Esophagus (tissue), 2 donors: ENCODE results near the gene ALDOC. TPM values are rescaled to one million over a fixed set of nuclear protein-coding genes. Genes with fewer than 3 reads are reported as not detected.

Source experiments
- H3K27ac ChIP-seq, 2 donors: one replicate each; pipeline ENCODE4 v1.5.1; 2013; ENCODE audit warnings: low read depth in 2 of 2, mild to moderate bottlenecking in 2 of 2, inconsistent platforms in 1 of 2, low read length in 1 of 2, moderate library complexity in 1 of 2
- H3K27me3 ChIP-seq, 2 donors: one replicate each; pipeline ENCODE4 v1.6.1; 2013; ENCODE audit warnings: low read length in 2 of 2, control low read depth in 1 of 2, mild to moderate bottlenecking in 1 of 2; ENCODE audit not compliant: insufficient read depth in 2 of 2, control insufficient read depth in 1 of 2
- H3K36me3 ChIP-seq, 2 donors: one replicate each; pipeline ENCODE4 v1.6.1; 2013; ENCODE audit warnings: low read length in 1 of 2; ENCODE audit not compliant: control insufficient read depth in 2 of 2, insufficient read depth in 2 of 2
- H3K4me1 ChIP-seq, 2 donors: one replicate each; pipeline ENCODE4 v1.6.1; 2013; ENCODE audit warnings: low read length in 1 of 2; ENCODE audit not compliant: control insufficient read depth in 2 of 2, insufficient read depth in 2 of 2
- H3K4me3 ChIP-seq, 2 donors: one replicate each; pipeline ENCODE4 v1.5.1; 2013; ENCODE audit warnings: low read length in 2 of 2, mild to moderate bottlenecking in 2 of 2, low read depth in 1 of 2, moderate library complexity in 1 of 2
- H3K9me3 ChIP-seq, 2 donors: one replicate each; pipeline ENCODE4 v1.6.1; 2013; ENCODE audit warnings: mild to moderate bottlenecking in 2 of 2, low read depth in 1 of 2, low read length in 1 of 2, moderate library complexity in 1 of 2; ENCODE audit not compliant: control insufficient read depth in 2 of 2, insufficient read depth in 1 of 2
- WGBS, 2 donors: extraction: QIAGEN DNeasy Blood & Tissue Kit; methylation state at CpG; one replicate each; pipeline ENCODE4 v1.1.7; 2013; 5-methylcytosine and 5-hydroxymethylcytosine counted together
- polyA plus RNA-seq, 2 donors: library from polyadenylated mRNA; stranded (reverse); fragments of 200-250 nt; gene quantifications; one replicate each; pipeline ENCODE4 v1.2.3, GENCODE V29; 2013
- donor health status: healthy with polysubstance abuse.
- donor health status: Bipolar disorder and iron deficiency.

The ALDOC gene
- polyA plus RNA-seq, 2 donors: 21.3 to 24.0 TPM

GRCh38 chr17:28574526-28574925, 2.2 kb downstream of the ALDOC start:
- H3K9me3 ChIP-seq: no peaks in the 10 kb centered on the region
- peaks cover 2 to 4% of the 10 kb centered on the region in 2 donors for H3K4me1 ChIP-seq
- peaks cover 0 to 3% of the 10 kb centered on the region in 2 donors for H3K36me3 ChIP-seq
- no peak overlapping the region for H3K27ac ChIP-seq
- WGBS, 2 donors: 90 to 91% methylated on average over 7 of the region's 7 CpGs
- H3K4me3 ChIP-seq: no peak overlapping the region
- no peaks in the 10 kb centered on the region for H3K27me3 ChIP-seq

- no peaks in the 10 kb centered on the region for H3K9me3 ChIP-seq
- peaks cover 0 to 3% of the 10 kb centered on the region in 2 donors for H3K36me3 ChIP-seq
- H3K4me1 ChIP-seq: peaks cover 2 to 4% of the 10 kb centered on the region in 2 donors
- no peaks in the 10 kb centered on the region for H3K27me3 ChIP-seq
- H3K27ac ChIP-seq: no peak overlapping the region
- WGBS, 2 donors: 95 to 98% methylated on average over 6 of the region's 6 CpGs
- H3K4me3 ChIP-seq: no peak overlapping the region
Observed at GRCh38 chr17:28573966-28574480, 2.7 kb downstream of the ALDOC start.

- Histone ChIP-seq H3K36me3 (peaks cover 0 to 3% of the 10 kb centered on the region in 2 donors), H3K27ac (no peak overlapping the region), H3K4me1 (peaks cover 2 to 4% of the 10 kb centered on the region in 2 donors), H3K4me3 (no peak overlapping the region), H3K27me3 (no peaks in the 10 kb centered on the region), H3K9me3 (no peaks in the 10 kb centered on the region)
- WGBS, 2 donors: 93 to 94% methylated on average over 9 of the region's 9 CpGs
Observed at GRCh38 chr17:28573521-28573920, 3.2 kb downstream of the ALDOC start.

- H3K27me3 ChIP-seq: no peaks in the 10 kb centered on the region
- peaks cover 0 to 3% of the 10 kb centered on the region in 2 donors for H3K36me3 ChIP-seq
- H3K27ac ChIP-seq: no peak overlapping the region
- H3K9me3 ChIP-seq: no peaks in the 10 kb centered on the region
- H3K4me3 ChIP-seq: no peak overlapping the region
- peaks cover 2 to 4% of the 10 kb centered on the region in 2 donors for H3K4me1 ChIP-seq
Observed at GRCh38 chr17:28573040-28573380, 3.7 kb downstream of the ALDOC start.

GRCh38 chr17:28572259-28573039, 4.2 kb downstream of the ALDOC start:
- Histone ChIP-seq H3K4me1 (peaks cover 2 to 4% of the 10 kb centered on the region in 2 donors), H3K27ac (no peak overlapping the region), H3K27me3 (no peaks in the 10 kb centered on the region), H3K36me3 (peaks cover 0 to 3% of the 10 kb centered on the region in 2 donors), H3K9me3 (no peaks in the 10 kb centered on the region), H3K4me3 (no peak overlapping the region)
- WGBS, 2 donors: 66 to 70% methylated on average over 5 of the region's 5 CpGs

DNA sequence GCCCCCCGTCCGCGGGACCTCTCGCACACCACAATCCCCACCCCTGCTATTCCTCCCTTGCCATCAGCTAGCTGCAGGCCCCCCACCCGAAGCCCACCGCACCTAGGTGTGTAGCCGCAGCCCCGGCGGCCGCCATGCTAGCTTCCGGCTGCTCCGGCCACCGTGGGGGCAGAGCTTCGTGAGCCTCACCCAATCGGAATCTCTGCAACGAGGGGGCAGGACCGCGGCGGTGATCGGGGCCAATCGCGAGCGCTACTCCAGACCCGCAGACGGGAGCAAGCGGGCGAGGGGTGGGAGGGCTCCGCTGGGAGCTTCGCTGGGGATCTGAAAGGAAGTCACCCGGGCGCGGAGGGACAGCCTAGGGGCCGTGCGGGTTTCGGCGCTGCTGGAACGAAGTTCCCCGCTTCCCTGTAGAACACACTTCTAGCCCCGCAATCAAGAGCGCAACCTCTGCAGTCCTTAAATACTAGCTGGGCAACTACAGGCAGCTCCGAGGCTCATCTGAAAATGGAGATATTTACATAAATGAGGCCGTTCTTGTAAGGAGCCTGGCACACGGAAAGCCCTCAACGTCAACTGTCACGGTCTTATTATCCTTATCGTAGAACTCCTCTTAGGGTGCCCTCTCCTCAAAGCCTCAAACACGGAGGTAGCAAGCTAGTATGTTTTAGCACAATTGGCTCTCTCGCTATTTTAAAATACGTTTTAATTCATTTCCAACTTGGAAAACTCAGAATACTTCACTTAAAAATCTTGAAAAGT, 5.2 kb downstream of the ALDOC start, which contains the start of gene PIGS:
TSS of gene PIGS (minus strand) at position 164 of the 762 bp plus-strand sequence. CDS start at position 136, 28 bp downstream.
- whole genome bisulfite sequencing, 2 donors: 1% methylated on average over 38 to 49 of the region's 49 CpGs
- H3K4me1 ChIP-seq: peaks cover 0 to 2% of the 10 kb centered on the region in 2 donors

DNA sequence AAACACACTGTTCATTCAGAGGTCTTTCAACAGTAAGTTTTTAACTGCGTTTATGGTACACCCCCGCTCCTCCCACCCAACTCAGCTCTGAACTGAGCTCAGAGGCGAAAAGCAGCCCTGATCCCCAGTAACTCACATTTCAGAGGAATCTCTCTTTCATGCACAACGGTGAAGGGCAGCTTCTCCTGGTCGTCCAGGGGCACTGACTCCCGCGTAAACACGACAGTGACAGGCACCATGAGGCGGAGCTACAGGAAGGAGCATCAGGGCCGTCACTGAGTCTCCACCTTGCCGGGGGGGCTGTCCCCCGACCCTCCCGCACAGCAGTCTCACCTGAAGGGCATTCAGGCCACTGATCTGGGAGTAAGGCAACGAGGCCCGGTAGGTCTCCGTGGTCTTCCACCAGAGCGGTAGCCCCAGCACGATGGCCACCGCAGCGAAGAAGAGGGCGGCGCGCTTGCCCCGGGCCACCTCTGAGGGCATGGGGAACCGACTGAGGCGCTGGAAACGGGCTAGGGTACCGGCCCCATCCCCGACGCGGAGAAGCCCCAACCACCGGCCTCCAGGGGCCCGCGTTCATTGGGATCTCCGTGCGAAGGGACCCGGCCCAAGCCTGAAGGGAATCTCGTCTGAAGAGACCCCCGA, 5.9 kb downstream of the ALDOC start:
- peaks cover 0 to 2% of the 10 kb centered on the region in 2 donors for H3K4me1 ChIP-seq
- no peaks in the 10 kb centered on the region for H3K27me3 ChIP-seq
- H3K36me3 ChIP-seq: peaks cover 0 to 6% of the 10 kb centered on the region in 2 donors
- H3K9me3 ChIP-seq: no peaks in the 10 kb centered on the region
- WGBS, 2 donors: 0 to 1% methylated on average over 39 of the region's 39 CpGs
- peak overlapping the region; percentile 74 to 81 for H3K27ac ChIP-seq
- peak overlapping the region; percentile 91 to 97 for H3K4me3 ChIP-seq

More for the DNA sequence above, 5.2 kb downstream of the ALDOC start, which contains the start of gene PIGS:
- Histone ChIP-seq H3K27me3 (no peaks in the 10 kb centered on the region), H3K27ac (peak within 1 kb of the TSS; percentile 81 to 86), H3K9me3 (no peaks in the 10 kb centered on the region), H3K36me3 (peaks cover 0 to 5% of the 10 kb centered on the region in 2 donors), H3K4me3 (peak within 1 kb of the TSS; percentile 91 to 97)

DNA sequence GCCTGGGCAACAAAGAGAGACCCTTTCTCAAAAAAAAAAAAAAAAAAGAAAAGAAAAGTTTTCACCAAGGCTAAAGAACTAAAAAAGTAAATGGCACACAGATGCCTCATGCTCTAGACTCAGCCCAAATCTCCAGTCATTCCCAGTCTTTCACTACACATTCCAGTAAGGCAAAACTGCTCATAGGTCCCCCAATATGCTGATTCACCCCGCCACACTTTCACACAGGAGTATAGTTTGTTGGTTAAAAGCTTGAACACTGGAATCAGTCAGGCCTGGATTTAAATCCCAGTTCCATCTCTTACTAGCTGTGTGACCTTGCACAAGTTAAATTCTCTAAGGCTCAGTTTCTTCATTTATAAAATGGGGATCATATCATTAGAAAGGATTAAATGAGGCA, 7.2 kb downstream of the ALDOC start:
- Histone ChIP-seq H3K4me3 (no peak overlapping the region), H3K9me3 (no peaks in the 10 kb centered on the region), H3K27me3 (no peaks in the 10 kb centered on the region), H3K27ac (no peak overlapping the region), H3K36me3 (peaks cover 0 to 6% of the 10 kb centered on the region in 2 donors), H3K4me1 (peaks cover 0 to 2% of the 10 kb centered on the region in 2 donors)
- 93 to 96% methylated on average over 1 of the region's 1 CpG for WGBS, 2 donors

- no peaks in the 10 kb centered on the region for H3K27me3 ChIP-seq
- no peak overlapping the region for H3K4me3 ChIP-seq
- 91 to 93% methylated on average over 3 of the region's 3 CpGs for WGBS, 2 donors
- no peak overlapping the region for H3K27ac ChIP-seq
- H3K36me3 ChIP-seq: peaks cover 0 to 12% of the 10 kb centered on the region in 2 donors
- H3K9me3 ChIP-seq: no peaks in the 10 kb centered on the region
- peaks cover 0 to 2% of the 10 kb centered on the region in 2 donors for H3K4me1 ChIP-seq
Observed at GRCh38 chr17:28567604-28568003, 9.1 kb downstream of the ALDOC start.
